GM19397 (cell line): ENCODE data around the gene CFAP251.

Experiments
- ATAC-seq: cut with Tn5 transposase; IDR thresholded peaks from one replicate; pipeline ENCODE4 v1.9.1; 2021; ENCODE audit warnings: mild to moderate bottlenecking, moderate library complexity; ENCODE audit not compliant: unreplicated experiment

Gene CFAP251

DNA sequence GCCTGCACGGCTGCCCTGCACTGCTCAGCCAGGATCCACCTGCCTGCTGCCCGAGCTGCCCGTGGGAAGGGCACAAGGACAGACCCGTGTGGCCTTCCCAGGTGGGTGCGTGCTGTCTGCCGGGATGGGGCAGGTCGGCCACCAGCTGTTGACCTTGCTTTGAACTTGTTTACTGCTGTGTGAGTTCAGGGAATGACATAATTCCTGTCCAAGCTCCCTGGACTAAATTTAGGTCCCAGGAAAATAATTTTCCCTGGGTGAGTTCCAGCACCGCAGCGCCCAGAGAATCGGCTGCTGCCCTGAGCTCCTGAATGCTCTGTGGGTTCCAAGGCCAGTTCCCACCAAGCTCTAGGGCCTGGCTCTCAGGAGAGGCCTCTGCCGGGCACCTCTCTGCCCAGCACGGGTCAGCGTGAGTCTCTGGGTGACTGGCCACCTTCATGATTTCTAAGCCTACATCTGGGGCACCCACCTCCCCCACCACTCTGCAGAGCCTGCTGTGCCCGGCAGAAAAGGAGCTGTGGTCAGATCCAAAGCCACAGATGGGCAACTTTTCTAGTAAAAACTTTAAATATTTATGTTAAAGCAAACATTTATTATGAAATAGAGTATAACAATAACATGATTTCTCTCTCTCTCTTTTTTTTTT is 133.0 kb downstream of the CFAP251 start:
- ATAC-seq: no peak

GRCh38 chr12:122052285-122052684 is 133.9 kb downstream of the CFAP251 start:
- ATAC-seq: no peak
